ENCODE results near the gene MAB21L4. TPM values are rescaled to one million over a fixed set of nuclear protein-coding genes. Genes with fewer than 3 reads are reported as not detected.

The MAB21L4 gene
- total RNA-seq, 1 experiment from 2014 or later, result not detected

DNA sequence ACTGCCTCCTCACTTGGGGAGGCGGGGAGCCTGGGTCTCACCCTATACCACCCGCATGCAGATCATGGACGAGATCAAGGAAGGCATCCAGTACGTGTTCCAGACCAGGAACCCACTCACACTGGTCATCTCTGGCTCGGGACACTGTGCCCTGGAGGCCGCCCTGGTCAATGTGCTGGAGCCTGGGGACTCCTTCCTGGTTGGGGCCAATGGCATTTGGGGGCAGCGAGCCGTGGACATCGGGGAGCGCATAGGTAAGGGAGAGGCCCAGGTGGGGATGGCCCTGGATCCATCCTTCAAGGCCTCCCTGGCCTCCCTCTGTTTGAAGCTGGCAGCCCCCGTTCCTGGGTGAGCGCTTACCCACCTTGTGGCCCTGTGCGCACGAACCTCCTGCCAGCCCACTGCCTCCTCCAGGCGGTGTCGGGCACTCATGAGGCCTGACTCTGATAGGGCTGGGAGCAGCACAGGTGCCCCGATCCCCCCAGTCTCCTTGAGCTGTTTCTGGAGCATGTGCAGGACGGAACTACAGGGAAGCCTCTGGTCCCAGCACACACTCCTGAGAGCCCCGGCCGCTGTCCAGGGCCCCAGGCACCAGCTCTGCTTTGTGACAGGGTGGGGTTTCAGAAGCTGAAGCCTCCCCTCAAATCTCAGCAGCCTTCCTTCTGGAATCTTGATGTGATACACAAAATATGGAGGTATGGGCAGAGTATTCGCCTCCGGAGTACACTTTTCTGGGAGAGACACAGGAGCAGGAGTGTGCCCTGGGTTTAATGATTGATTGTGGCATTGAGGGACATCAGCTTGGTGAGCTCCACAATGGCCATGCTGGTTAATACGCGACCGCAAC lies 26.6 kb downstream of the MAB21L4 start:
- DNase-seq (ENCODE audit: extremely low read depth, low read depth), result no peak

- no peak for DNase-seq (ENCODE audit: extremely low read depth, low read depth)
These were observed 27.5 kb downstream of the MAB21L4 start, which contains the start of gene AGXT for GRCh38 chr2:240868286-240869108. Gene AGXT, plus strand, starts transcription at chr2:240868824. Its CDS starts 42 bp downstream, at chr2:240868866.

GRCh38 chr2:240865391-240865790 lies 30.6 kb downstream of the MAB21L4 start:
- DNase-seq (ENCODE audit: extremely low read depth, low read depth), result no peak

DNA sequence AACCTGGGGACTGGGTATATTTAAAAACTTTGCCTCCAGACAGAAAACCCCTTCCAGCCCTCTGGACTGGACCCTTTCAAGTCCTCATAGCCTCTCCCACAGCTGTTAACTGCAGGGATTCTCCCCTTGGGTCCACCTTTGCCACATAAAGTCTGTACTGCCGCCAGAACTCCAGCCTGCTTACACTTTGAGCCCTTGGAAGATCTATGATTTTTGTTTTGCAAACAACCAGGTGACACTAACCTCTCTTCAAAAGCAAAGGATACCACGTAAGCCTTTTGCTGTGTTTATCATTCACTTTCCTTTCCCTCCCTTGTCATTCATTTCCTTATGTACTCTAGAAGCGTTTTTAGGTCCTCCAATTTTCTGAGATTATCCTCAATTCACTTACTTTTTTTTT lies 31.5 kb downstream of the MAB21L4 start:
- no peak for DNase-seq (ENCODE audit: extremely low read depth, low read depth)

DNA sequence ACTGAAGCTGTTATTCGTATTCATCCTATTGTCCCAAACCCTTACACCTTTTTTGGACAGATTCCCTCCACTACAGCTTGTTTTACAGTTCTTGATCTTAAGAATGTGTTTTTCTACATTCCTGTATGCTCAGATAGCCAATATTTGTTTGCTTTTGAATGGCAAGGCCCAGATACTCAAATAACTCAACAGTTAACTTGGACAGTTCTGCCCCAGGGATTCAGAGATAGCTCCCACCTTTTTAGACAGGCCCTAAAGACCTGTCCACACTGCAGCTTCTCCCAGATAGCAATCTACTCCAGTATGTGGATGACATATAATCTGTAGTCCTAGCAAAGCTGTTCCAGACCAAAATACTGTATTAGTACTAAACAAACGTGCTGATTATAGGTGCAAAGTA lies 34.4 kb downstream of the MAB21L4 start:
- DNase-seq (ENCODE audit: extremely low read depth, low read depth), result no peak

GRCh38 chr2:240858871-240859270 lies 37.1 kb downstream of the MAB21L4 start:
- no peak for DNase-seq (ENCODE audit: extremely low read depth, low read depth)

DNA sequence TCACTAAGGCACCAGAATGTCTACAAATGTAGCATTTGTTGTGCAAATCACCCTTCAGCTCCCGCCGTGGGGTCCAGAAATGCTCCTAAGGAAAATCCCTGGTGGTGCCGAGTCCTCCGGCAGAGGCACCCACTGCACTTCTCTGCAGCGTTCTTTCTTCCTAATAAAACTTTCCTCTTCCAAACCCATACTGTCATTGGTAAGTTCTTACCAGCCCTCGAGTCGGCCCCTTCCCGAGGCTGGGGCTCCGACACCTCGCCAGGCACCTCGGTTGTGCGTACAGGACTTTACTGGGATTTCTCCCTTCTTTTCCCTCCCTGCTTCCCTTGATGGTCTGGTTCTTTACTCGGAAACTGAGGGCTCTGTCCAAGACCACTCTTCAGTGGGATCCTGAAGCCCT lies 37.6 kb downstream of the MAB21L4 start:
- DNase-seq (ENCODE audit: extremely low read depth, low read depth), result no peak

DNA sequence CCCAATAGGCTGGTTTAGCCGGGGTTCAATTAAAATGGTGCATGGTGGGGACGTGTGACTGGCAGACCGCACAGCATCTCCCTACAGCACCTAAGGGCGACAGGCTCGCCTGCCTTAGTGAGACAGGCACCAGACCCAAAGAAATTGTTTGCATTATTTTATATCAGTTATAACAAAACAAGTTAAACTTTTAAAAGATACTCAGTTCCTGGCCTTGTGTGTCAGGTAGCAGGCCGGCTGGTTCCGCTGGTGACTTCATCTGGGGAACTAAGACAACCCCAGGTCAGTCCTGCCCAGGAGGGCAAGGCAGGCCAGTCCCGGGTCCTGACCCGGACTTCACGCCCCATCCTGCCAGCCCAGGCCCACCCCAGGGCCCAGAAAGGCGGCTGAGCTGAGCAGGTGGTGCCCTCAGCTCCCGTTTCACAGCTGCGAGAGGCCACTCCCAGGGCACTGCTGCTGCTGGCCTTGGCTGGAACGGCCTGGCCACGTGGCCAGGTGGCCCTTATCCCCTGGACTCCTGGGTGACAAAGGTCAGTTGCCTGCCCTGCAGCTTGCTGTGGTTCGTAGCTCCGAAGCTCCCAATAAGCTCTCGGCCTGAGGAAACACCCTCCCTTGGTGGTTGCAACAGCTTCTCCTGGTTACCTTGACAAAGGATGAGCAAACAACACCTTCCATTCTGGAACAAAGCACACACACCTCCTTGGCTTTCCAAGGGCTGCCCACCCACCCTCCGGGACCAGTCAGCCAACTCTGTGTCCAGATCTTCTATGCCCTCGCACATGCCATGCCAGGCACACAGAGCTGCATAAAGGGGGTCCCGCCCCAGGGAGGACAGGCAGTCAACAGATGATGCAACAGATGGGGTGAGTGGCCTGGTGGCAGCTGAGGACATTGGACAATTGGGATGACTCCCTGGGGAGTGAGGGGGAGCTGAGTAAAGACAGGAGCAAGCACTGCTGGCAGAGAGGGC lies 38.6 kb downstream of the MAB21L4 start:
- no peak for DNase-seq (ENCODE audit: extremely low read depth, low read depth)

DNA sequence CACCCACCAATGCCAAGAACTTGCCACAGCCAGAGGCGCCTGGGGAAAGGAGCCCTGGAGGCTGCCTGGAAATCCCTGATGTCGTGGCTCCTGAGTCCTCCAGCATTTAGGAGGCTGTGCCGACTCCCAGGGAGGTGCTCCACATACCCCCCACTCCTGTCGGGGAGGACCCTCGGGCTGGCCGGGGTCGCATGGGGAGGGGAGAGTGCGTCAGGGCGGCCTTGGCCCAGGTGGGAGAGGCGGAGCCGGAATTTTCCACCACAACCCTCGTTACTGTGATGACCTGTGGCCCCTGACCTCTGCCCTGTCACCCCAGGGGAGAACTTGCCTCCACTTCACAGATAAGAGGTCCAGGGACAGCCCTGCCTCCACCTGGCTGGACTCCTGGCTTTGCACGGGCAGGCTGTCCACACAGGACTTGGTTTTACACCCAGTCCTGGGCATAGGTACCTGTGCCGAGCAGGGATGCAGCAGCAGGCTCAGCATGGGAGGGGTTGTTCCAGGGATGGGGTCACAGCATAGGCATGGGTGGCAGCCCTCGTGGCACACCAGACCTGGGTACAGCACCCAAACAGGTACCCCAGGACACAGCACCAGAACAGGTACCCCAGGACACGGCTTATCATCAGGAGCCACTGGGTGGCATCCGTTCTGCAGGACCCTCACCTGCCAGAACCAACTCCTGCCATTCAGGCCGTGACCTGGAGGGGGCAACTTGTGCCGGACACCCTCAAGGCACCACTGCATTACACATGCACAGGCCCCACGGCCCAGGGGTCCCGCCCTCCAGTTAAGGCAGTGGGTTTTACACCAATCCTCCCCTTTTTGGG lies 39.6 kb downstream of the MAB21L4 start:
- DNase-seq (ENCODE audit: extremely low read depth, low read depth), result no peak

DNA sequence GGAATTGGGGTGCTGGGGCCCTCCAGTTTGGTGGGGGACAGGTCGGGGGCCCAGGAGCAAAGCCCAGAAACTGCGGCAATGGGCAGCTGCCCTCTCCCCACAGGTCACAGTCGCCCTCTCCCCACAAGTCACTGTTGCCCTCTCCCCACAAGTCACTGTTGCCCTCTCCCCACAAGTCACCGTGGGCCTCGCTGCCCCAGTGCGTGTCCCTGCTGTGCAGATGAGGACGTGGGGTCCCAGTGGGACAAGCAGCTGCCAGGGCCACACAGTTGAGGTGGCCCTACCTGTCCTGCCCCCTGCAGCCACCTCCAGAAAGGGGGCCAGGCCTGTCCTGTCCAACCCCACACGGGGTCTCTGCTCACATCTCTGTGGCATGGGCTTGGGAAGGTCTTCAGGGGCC lies 40.3 kb downstream of the MAB21L4 start:
- no peak for DNase-seq (ENCODE audit: extremely low read depth, low read depth)

GRCh38 chr2:240852671-240853314 lies 43.2 kb downstream of the MAB21L4 start:
- no peak for DNase-seq (ENCODE audit: extremely low read depth, low read depth)

- DNase-seq (ENCODE audit: extremely low read depth, low read depth), result peak; percentile 70
These were observed 44.6 kb downstream of the MAB21L4 start for GRCh38 chr2:240851078-240851991.

- no peak for DNase-seq (ENCODE audit: extremely low read depth, low read depth)
These were observed 45.2 kb downstream of the MAB21L4 start for GRCh38 chr2:240850756-240851077.

GRCh38 chr2:240850026-240850425 lies 45.9 kb downstream of the MAB21L4 start:
- no peak for DNase-seq (ENCODE audit: extremely low read depth, low read depth)

GRCh38 chr2:240848900-240849680 lies 46.9 kb downstream of the MAB21L4 start:
- no peak for DNase-seq (ENCODE audit: extremely low read depth, low read depth)

GRCh38 chr2:240847817-240848216 lies 48.1 kb downstream of the MAB21L4 start:
- no peak for DNase-seq (ENCODE audit: extremely low read depth, low read depth)

- no peak for DNase-seq (ENCODE audit: extremely low read depth, low read depth)
These were observed 48.9 kb downstream of the MAB21L4 start for GRCh38 chr2:240846873-240847595.
